LNCaP clone FGC (cell line): ENCODE data around the gene ENPP7.
"Not testable (repeated sequence)": the region's sequence is repeated elsewhere in the genome, so short reads cannot be mapped to it uniquely, and the experiment has no call there.

Source experiments
- DNase-seq: peaks from one replicate; pipeline ENCODE4 v3.0.0-alpha.2; 2011; ENCODE audit warnings: low read depth
- H3K4me3 ChIP-seq: 2 replicates; pipeline ENCODE4 v1.5.1; 2011; ENCODE audit warnings: mild to moderate bottlenecking, low read depth, low read length, control low read depth
- CTCF ChIP-seq: IDR thresholded peaks from 2 replicates; pipeline ENCODE4 v1.5.1; 2012; ENCODE audit warnings: mild to moderate bottlenecking; ENCODE audit not compliant: control insufficient read depth, insufficient read depth; ENCODE audit errors: extremely low read depth

The ENPP7 gene

DNA sequence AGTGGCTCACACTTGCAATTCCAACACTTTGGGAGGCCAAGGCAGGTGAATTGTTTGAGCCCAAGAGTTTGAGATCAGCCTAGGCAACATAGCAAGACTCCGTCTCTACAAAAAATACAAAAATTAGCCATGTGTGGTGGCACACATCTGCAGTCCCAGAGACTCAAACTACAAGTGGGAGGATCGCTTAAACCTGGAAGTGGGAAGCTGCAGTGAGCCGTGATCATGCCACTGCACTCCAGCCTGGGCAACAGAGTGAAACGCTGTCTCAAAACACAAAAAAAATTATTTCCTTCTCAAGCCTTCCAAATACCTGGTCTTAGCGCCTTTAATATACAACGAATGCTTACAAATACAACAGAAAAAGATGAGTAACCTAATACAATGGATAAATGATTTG is 27.5 kb downstream of the ENPP7 start:
- no peak overlapping the region for H3K4me3 ChIP-seq
- DNase-seq: no peak
- no peak for TF ChIP-seq CTCF

DNA sequence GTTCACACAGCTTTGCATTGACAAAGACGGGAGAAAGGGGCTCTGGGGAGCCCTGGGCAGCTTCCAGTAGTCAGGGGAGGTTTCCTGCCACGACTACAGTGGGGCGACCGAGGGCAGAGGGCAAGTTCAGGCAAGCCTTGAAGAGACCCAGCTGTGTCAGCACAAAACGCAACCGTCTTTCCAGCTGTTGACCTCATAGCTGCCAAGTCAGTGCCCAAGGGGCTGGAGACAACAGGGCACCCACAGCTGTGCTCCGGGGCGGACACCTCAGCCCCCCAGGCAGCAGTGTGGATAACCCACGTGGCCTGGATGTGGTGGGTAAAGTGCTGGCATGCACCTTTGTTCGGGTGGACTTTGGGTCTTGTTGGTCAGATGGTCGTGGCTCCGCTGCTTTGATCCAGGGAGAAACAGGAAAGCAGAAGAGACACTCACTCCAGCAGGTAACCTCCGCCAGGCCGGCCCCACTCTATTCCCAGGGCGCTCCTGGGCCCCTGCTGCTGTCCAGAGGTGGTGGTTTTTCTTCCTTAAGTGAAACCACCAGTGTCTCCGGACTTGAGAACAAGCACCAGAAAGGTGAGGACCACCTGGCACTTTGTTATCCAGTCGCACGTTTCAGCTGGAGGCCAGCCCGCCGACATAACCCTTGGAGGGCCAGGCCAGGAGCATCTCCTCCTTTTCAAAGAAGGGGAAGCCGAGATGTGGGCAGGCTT is 29.6 kb downstream of the ENPP7 start:
- TF ChIP-seq CTCF: no peak
- no peak overlapping the region for H3K4me3 ChIP-seq
- no peak for DNase-seq

DNA sequence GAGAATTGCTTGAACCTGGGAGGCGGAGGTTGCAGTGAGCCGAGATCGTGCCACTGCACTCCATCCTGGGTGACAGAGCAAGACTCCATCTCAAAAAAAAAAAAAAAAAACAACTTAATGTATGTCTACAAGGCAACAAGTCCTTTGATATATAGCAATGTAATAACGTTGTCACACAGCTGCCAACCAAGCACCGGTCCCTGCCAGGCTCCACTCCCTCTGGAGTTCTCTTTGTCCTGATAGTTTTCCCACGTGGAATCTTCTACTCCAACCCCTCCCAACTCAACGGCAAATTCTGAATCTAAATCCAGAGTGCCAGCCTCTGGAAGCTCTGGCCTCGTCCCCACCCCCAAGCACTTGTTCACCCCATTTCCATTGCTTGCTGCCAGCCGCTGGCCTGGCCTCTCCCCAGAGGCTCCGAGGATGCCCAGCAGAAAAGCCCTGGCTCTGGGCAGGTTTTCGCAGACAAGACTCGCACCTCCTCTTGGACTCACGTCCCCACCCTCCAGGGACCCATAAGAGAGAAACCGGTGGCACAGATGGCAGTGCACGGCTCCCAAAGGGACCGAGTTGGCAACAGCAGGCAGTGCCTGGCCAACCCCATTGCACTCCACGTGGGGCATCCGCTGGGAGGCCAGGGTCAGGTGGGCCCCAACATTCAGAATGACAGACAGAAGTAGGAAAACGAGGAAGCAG is 31.3 kb downstream of the ENPP7 start:
- no peak overlapping the region for H3K4me3 ChIP-seq
- TF ChIP-seq CTCF: no peak
- no peak for DNase-seq

DNA sequence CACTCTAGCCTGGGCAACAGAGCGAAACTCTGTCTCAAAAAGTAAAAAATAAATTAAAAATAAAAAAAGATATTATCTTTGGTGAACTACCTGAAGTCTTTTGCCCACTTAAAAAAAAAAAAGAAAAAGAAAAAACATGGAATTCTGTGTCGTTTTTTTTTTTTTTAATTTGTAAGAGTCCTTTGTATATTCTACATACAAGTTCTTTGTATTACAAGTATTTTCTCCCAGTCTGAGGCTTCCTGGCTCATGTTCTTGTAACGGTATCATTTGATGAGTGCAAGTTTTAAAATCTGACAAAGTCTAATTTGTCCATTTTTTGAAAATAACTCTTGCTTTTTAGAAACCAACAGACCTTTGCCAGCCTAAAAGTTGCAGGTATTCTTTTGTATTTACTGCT is 35.0 kb downstream of the ENPP7 start:
- no peak overlapping the region for H3K4me3 ChIP-seq
- no peak for DNase-seq
- no peak for TF ChIP-seq CTCF

DNA sequence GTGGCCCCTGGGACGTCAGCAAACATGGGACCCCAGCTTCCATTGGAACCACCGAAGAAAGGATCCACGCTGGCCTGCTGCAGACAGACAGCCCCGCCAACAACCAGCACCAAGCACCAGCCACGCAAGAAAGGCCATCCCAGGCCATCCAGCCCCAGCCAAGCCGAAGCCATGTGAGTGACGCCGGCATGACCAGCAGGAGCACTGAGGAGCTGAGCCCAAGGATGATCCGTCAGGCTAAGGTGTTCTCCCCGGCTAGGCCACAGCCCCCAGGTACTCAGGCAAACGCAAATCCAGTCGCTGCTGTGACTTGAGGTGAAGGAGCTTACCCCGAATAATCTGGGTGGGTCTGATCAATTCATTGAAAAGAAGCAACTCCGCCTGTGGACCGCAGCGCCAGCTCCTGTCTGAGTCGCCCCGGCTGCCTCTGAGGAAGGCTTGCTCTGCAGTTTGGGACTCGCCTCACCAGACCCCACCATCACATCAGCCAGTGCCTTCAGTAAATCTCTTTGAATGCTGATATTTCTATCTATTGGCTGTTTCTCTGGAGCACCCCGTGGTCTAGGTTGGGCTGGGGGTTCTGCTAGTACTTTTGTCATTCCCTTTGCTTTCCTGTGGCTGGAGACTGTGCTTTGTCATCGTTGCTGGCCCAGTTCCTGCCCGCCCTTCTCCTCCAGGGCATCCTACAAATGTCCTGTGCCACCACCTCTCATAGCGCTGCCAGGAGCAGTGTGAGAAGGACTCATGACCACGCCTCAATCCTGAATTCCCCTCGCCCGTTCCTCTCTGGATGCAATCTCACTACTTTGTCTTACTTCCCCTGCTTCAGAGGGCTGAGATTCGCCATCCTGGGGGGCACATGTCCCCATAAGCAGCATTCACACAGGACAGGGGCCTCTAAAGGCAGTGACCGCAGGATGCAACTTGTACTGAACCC is 39.1 kb downstream of the ENPP7 start:
- DNase-seq: no peak
- H3K4me3 ChIP-seq: no peak overlapping the region
- no peak for TF ChIP-seq CTCF

DNA sequence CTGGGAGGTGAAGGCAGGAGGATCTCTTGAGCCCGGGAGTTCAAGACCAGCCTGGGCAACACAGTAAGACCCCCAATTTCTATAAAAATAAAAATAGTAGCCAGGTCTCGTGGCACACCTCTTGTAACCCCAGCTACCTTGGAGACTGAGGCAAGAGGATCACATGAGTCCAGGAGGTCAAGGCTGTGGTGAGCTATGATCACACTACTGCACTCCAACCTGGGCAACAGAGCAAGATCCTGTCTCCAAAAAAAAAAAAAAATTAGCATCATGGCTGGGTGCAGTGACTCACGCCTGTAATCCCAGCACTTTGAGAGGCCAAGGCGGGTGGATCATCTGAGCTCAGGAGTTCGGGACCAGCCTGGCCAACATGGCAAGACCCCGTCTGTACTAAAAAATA is 40.5 kb downstream of the ENPP7 start:
- DNase-seq: no peak
- TF ChIP-seq CTCF: no peak
- no peak overlapping the region for H3K4me3 ChIP-seq

DNA sequence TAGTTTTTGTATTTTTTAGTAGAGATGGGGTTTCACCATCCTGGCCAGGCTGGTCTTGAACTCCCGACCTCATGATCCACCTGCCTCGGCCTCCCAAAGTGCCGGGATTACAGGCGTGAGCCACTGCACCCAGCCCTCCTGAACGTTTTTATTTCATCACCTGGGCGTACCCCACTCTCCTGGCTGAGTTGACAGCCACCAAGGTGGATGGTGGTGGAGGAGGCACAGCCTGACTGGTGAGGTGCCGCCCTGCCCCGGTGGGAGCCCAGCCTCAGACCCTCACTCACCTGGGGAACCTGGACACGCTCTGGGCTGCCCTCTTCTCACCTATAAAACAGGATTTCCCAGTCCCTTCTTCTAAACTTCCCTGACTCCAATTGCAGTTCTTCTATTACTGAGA is 42.0 kb downstream of the ENPP7 start:
- not testable (repeated sequence) for DNase-seq, H3K4me3 ChIP-seq
